NT2/D1 (cell line): Measurements from ENCODE around the gene MICAL2.

Experiments
- YY1 ChIP-seq: IDR thresholded peaks from 2 replicates; pipeline ENCODE4 v1.6.1; 2011; ENCODE audit not compliant: insufficient read length, insufficient read depth
- ZNF274 ChIP-seq: IDR thresholded peaks from 2 replicates; pipeline ENCODE4 v1.6.1; 2011; ENCODE audit warnings: mild to moderate bottlenecking, low read depth, low read length

- TF ChIP-seq ZNF274 (no peak), YY1 (no peak)
Measured at GRCh38 chr11:12220305-12220704, 109.9 kb downstream of the MICAL2 start.
